Caco-2 (cell line): ENCODE measurements around the gene TUBA3E. TPM values are rescaled to one million over a fixed set of nuclear protein-coding genes. Genes with fewer than 3 reads are reported as not detected.
"Not testable (repeated sequence)": the region's sequence is repeated elsewhere in the genome, so short reads cannot be mapped to it uniquely, and the experiment has no call there.

Experiments
- BruUV-seq: library from RNA; stranded (reverse); fragments of 400-500 nt; replicated peaks from 2 replicates; lab custom pipeline; 2021; lab: Mats Ljungman, UMichigan
- CTCF ChIA-PET: fragments of 300-600 bp; sonication (Branson Sonifier 250); formaldehyde crosslinking; loops from one replicate; lab custom pipeline; 2022; ENCODE audit warnings: antibody characterized with exemption; lab: Charles Lee
- POLR2A ChIA-PET: fragments of 300-600 bp; sonication (Branson Sonifier 250); formaldehyde crosslinking; loops from one replicate; lab custom pipeline; 2022; ENCODE audit warnings: antibody characterized with exemption; lab: Charles Lee
- DNase-seq, 2 experiments: peaks; one replicate each; pipeline versions ENCODE4 v3.0.0 to v3.0.0-alpha.2; 2020 to 2022
- H3K27me3 ChIP-seq: replicated peaks from 2 replicates; pipeline ENCODE4 v1.6.0; 2011; ENCODE audit warnings: low read length; ENCODE audit not compliant: control insufficient read depth, insufficient read depth
- H3K36me3 ChIP-seq: 2 replicates; pipeline ENCODE4 v1.5.1; 2011; ENCODE audit warnings: low read length; ENCODE audit not compliant: control insufficient read depth, insufficient read depth
- H3K4me1 ChIP-seq: fragments of 250-450 bp; sonication (Bioruptor Pico); 2 replicates; pipeline ENCODE4 v1.5.1; 2020; ENCODE audit warnings: mild to moderate bottlenecking
- H3K4me3 ChIP-seq: 2 replicates; pipeline ENCODE4 v1.5.1; 2011; ENCODE audit warnings: low read depth, mild to moderate bottlenecking, control low read depth, low read length
- H3K9me3 ChIP-seq: fragments of 250-450 bp; sonication (Bioruptor Pico); 2 replicates; pipeline ENCODE4 v1.5.1; 2020; ENCODE audit warnings: mild to moderate bottlenecking, moderate library complexity
- H3K27ac Mint-ChIP-seq: one replicate; pipeline ENCODE4 v1.8.0; 2022; ENCODE audit warnings: mixed read lengths; ENCODE audit not compliant: unreplicated experiment
- H3K27me3 Mint-ChIP-seq: one replicate; pipeline ENCODE4 v1.8.0; 2022; ENCODE audit warnings: mixed read lengths; ENCODE audit not compliant: insufficient read depth, unreplicated experiment
- H3K36me3 Mint-ChIP-seq: one replicate; pipeline ENCODE4 v1.8.0; 2022; ENCODE audit warnings: mild to moderate bottlenecking, mixed read lengths; ENCODE audit not compliant: insufficient read depth, unreplicated experiment
- H3K4me1 Mint-ChIP-seq: one replicate; pipeline ENCODE4 v1.8.0; 2022; ENCODE audit warnings: low read depth, mixed read lengths; ENCODE audit not compliant: unreplicated experiment
- H3K4me3 Mint-ChIP-seq: one replicate; pipeline ENCODE4 v1.8.0; 2022; ENCODE audit warnings: mild to moderate bottlenecking, moderate library complexity, mixed read lengths; ENCODE audit not compliant: unreplicated experiment
- H3K9me3 Mint-ChIP-seq: one replicate; pipeline ENCODE4 v1.8.0; 2022; ENCODE audit warnings: mixed read lengths; ENCODE audit not compliant: unreplicated experiment
- intact Hi-C: fragments of 100-400 bp; cut with micrococcal nuclease; formaldehyde crosslinking; loops from one replicate; pipeline ENCODE4 v1.10.0; 2022; ENCODE audit not compliant: unreplicated experiment
- total RNA-seq: library from RNA; stranded (reverse); gene quantifications from 2 replicates; pipeline ENCODE4 v1.2.3, GENCODE V29; 2022
- TF ChIP-seq, protein P1 (sequence below), 2 experiments: fragments of 200-600 bp in 1 of 2; IDR thresholded peaks; 1 replicate in 1 of 2; 2 replicates in 1 of 2; pipeline versions ENCODE4 v1.5.1 to v1.8.0; 2011 to 2022; ENCODE audit warnings: antibody characterized with exemption in 1 of 2, control low read depth in 1 of 2, inconsistent platforms in 1 of 2, low read depth in 1 of 2, low read length in 1 of 2, mild to moderate bottlenecking in 1 of 2, moderate library complexity in 1 of 2; ENCODE audit not compliant: insufficient read depth in 1 of 2, severe bottlenecking in 1 of 2, unreplicated experiment in 1 of 2

The TUBA3E gene
- total RNA-seq, 1 experiment from 2014 or later, result 0.57 TPM

- Mint-ChIP-seq H3K27ac (no peak overlapping the region), H3K4me3 (no peak overlapping the region), H3K36me3 (peaks cover 91% of the 10 kb centered on the region), H3K9me3 (no peaks in the 10 kb centered on the region), H3K27me3 (no peaks in the 10 kb centered on the region), H3K4me1 (no peaks in the 10 kb centered on the region)
- H3K9me3 ChIP-seq, result no peaks in the 10 kb centered on the region
- peaks cover 1% of the 10 kb centered on the region for H3K36me3 ChIP-seq
- ChIA-PET POLR2A (no interaction called here), CTCF (interaction anchor here (1.0 kb wide), 1 partner anchor 163 kb away, joined by 3 read pairs; no protein-coding TSS in a partner anchor)
- H3K27me3 ChIP-seq, result no peaks in the 10 kb centered on the region
- DNase-seq, result no peak
- TF ChIP-seq, protein P1, sequence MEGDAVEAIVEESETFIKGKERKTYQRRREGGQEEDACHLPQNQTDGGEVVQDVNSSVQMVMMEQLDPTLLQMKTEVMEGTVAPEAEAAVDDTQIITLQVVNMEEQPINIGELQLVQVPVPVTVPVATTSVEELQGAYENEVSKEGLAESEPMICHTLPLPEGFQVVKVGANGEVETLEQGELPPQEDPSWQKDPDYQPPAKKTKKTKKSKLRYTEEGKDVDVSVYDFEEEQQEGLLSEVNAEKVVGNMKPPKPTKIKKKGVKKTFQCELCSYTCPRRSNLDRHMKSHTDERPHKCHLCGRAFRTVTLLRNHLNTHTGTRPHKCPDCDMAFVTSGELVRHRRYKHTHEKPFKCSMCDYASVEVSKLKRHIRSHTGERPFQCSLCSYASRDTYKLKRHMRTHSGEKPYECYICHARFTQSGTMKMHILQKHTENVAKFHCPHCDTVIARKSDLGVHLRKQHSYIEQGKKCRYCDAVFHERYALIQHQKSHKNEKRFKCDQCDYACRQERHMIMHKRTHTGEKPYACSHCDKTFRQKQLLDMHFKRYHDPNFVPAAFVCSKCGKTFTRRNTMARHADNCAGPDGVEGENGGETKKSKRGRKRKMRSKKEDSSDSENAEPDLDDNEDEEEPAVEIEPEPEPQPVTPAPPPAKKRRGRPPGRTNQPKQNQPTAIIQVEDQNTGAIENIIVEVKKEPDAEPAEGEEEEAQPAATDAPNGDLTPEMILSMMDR (IDR thresholded peaks at IDR 0.05; ENCODE audit: insufficient read depth in 1 of 2, low read depth in 1 of 2, low read length in 1 of 2, severe bottlenecking in 1 of 2, unreplicated experiment in 1 of 2), result no peak
- intact Hi-C loops, result no loop called here
- no TSS peak for BruUV-seq
- no peaks in the 10 kb centered on the region for H3K4me1 ChIP-seq
- no peak overlapping the region for H3K4me3 ChIP-seq
Measured at GRCh38 chr2:130169896-130170295, 28.3 kb downstream of the TUBA3E start.

DNA sequence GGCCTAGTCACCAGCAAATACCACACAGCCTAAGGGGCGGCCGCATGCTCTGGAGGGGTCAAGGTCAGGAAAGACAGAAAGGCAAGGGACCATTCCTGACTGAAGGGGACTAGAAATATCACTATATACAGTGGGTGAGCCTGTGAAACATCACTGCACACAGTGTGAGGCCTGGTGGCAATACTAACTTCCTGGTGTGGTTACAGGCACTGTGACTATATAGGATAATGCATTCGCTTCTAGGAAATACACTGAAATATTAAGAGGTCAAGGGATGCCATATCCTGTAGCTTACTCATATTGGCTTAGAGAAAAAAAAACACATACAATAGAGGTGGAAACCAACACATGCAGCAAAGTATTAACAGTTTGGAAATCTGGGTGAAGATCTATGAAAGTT, 29.1 kb downstream of the TUBA3E start:
- H3K9me3 ChIP-seq, H3K27ac Mint-ChIP-seq, BruUV-seq, POLR2A ChIA-PET, intact Hi-C loops, H3K4me3 ChIP-seq, H3K4me3 Mint-ChIP-seq, H3K4me1 Mint-ChIP-seq, H3K27me3 ChIP-seq, CTCF ChIA-PET, H3K4me1 ChIP-seq, H3K36me3 ChIP-seq, DNase-seq, H3K9me3 Mint-ChIP-seq, H3K27me3 Mint-ChIP-seq: not testable (repeated sequence)
- peaks cover 94% of the 10 kb centered on the region for H3K36me3 Mint-ChIP-seq

DNA sequence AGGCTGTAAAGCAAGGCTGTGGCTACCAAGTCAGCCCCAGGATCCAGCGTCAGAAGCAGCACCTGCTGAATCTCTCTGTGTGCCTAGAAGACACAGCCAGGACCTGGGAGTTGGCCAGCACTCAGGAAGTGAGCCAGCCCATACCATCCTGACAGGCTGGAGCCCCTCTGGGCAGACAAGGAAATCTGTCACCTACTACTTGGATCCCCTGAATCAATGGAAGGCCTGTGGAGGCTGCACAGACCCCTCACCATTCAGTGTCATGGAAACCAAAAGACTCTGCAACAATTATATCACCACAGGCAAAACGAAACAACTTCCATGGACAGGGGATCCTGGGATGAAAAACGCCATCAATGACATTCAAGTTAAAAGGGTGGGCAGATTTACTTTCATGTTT, 31.6 kb downstream of the TUBA3E start:
- BruUV-seq, H3K4me1 ChIP-seq, POLR2A ChIA-PET, CTCF ChIA-PET, H3K9me3 ChIP-seq, H3K4me3 ChIP-seq, H3K36me3 ChIP-seq, intact Hi-C loops, H3K4me1 Mint-ChIP-seq, H3K9me3 Mint-ChIP-seq, H3K27me3 Mint-ChIP-seq, DNase-seq, H3K4me3 Mint-ChIP-seq, H3K27me3 ChIP-seq, H3K27ac Mint-ChIP-seq: not testable (repeated sequence)
- peaks cover 92% of the 10 kb centered on the region for H3K36me3 Mint-ChIP-seq

- no peaks in the 10 kb centered on the region for H3K9me3 ChIP-seq
- peaks cover 2% of the 10 kb centered on the region for H3K36me3 ChIP-seq
- Mint-ChIP-seq H3K36me3 (peaks cover 92% of the 10 kb centered on the region), H3K27me3 (no peaks in the 10 kb centered on the region), H3K4me3 (no peak overlapping the region), H3K4me1 (no peaks in the 10 kb centered on the region), H3K9me3 (no peaks in the 10 kb centered on the region), H3K27ac (no peak overlapping the region)
- ChIA-PET POLR2A (no interaction called here), CTCF (no interaction called here)
- BruUV-seq, result no TSS peak
- H3K4me3 ChIP-seq, result no peak overlapping the region
- H3K27me3 ChIP-seq, result no peaks in the 10 kb centered on the region
- no peaks in the 10 kb centered on the region for H3K4me1 ChIP-seq
- TF ChIP-seq, protein P1 (IDR thresholded peaks at IDR 0.05; ENCODE audit: insufficient read depth in 1 of 2, low read depth in 1 of 2, low read length in 1 of 2, severe bottlenecking in 1 of 2, unreplicated experiment in 1 of 2), result no peak
- DNase-seq, result no peak
- intact Hi-C loops, result no loop called here
Measured at GRCh38 chr2:130165293-130166016, 32.8 kb downstream of the TUBA3E start.
